ENCODE results near the gene MT2A. TPM values are rescaled to one million over a fixed set of nuclear protein-coding genes. Genes with fewer than 3 reads are reported as not detected.

Gene MT2A
- total and polyA plus RNA-seq, 2 of the 13 experiments (the other 11 are each of a cell fraction or from before 2014, with no cell fraction given): 135 to 371 TPM

- TF ChIP-seq ZNF782 (CRISPR knock-in tag; IDR thresholded peaks at IDR 0.05; ENCODE audit: borderline replicate concordance) (no peak), ZNF367 (CRISPR knock-in tag; IDR thresholded peaks at IDR 0.05; ENCODE audit: borderline replicate concordance) (no peak), PCBP1 (IDR thresholded peaks at IDR 0.05; ENCODE audit: borderline replicate concordance, low read depth, low read length) (no peak), HOXD1 (CRISPR knock-in tag; IDR thresholded peaks at IDR 0.05) (no peak), IKZF4 (CRISPR knock-in tag; IDR thresholded peaks at IDR 0.05; ENCODE audit: borderline replicate concordance, low read depth, not compliant biosample characterization) (no peak), ZNF772 (CRISPR knock-in tag; IDR thresholded peaks at IDR 0.05) (no peak), MATR3 (CRISPR knock-in tag; IDR thresholded peaks at IDR 0.05) (no peak), CAMTA2 (CRISPR knock-in tag; IDR thresholded peaks at IDR 0.05; ENCODE audit: borderline replicate concordance) (no peak), ZNF619 (CRISPR knock-in tag; IDR thresholded peaks at IDR 0.05) (no peak), SRSF1 (optimal IDR thresholded peaks at IDR 0.05; ENCODE audit: low read depth, low read length) (no peak)
- TF ChIP-seq, protein P1, sequence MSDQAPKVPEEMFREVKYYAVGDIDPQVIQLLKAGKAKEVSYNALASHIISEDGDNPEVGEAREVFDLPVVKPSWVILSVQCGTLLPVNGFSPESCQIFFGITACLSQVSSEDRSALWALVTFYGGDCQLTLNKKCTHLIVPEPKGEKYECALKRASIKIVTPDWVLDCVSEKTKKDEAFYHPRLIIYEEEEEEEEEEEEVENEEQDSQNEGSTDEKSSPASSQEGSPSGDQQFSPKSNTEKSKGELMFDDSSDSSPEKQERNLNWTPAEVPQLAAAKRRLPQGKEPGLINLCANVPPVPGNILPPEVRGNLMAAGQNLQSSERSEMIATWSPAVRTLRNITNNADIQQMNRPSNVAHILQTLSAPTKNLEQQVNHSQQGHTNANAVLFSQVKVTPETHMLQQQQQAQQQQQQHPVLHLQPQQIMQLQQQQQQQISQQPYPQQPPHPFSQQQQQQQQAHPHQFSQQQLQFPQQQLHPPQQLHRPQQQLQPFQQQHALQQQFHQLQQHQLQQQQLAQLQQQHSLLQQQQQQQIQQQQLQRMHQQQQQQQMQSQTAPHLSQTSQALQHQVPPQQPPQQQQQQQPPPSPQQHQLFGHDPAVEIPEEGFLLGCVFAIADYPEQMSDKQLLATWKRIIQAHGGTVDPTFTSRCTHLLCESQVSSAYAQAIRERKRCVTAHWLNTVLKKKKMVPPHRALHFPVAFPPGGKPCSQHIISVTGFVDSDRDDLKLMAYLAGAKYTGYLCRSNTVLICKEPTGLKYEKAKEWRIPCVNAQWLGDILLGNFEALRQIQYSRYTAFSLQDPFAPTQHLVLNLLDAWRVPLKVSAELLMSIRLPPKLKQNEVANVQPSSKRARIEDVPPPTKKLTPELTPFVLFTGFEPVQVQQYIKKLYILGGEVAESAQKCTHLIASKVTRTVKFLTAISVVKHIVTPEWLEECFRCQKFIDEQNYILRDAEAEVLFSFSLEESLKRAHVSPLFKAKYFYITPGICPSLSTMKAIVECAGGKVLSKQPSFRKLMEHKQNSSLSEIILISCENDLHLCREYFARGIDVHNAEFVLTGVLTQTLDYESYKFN (CRISPR knock-in tag; conservative IDR thresholded peaks at IDR 0.05): no peak
- TF ChIP-seq, protein P2, sequence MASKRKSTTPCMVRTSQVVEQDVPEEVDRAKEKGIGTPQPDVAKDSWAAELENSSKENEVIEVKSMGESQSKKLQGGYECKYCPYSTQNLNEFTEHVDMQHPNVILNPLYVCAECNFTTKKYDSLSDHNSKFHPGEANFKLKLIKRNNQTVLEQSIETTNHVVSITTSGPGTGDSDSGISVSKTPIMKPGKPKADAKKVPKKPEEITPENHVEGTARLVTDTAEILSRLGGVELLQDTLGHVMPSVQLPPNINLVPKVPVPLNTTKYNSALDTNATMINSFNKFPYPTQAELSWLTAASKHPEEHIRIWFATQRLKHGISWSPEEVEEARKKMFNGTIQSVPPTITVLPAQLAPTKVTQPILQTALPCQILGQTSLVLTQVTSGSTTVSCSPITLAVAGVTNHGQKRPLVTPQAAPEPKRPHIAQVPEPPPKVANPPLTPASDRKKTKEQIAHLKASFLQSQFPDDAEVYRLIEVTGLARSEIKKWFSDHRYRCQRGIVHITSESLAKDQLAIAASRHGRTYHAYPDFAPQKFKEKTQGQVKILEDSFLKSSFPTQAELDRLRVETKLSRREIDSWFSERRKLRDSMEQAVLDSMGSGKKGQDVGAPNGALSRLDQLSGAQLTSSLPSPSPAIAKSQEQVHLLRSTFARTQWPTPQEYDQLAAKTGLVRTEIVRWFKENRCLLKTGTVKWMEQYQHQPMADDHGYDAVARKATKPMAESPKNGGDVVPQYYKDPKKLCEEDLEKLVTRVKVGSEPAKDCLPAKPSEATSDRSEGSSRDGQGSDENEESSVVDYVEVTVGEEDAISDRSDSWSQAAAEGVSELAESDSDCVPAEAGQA (IDR thresholded peaks at IDR 0.05; ENCODE audit: low read depth): no peak
- TF ChIP-seq, protein P2 (CRISPR knock-in tag; IDR thresholded peaks at IDR 0.05; ENCODE audit: borderline replicate concordance): no peak
- Histone ChIP-seq H4K20me1 (ENCODE audit: insufficient read depth, low read length) (no peaks in the 10 kb centered on the region), H2AFZ (ENCODE audit: low read length) (no peak overlapping the region), H3K36me3 (replicated peaks in 1 of 2; ENCODE audit: control insufficient read depth in 1 of 2, insufficient read depth in 2 of 2, low read length in 2 of 2) (no peaks in the 10 kb centered on the region), H3K4me3 (replicated peaks in 1 of 3; ENCODE audit: insufficient read depth in 1 of 3, low read depth in 2 of 3, low read length in 3 of 3) (no peak overlapping the region), H3K9me3 (ENCODE audit: low read length) (no peaks in the 10 kb centered on the region), H3K4me2 (ENCODE audit: low read depth, low read length) (no peak overlapping the region), H3K4me1 (ENCODE audit: insufficient read depth, low read length) (peaks cover 26% of the 10 kb centered on the region), H3K9ac (ENCODE audit: insufficient read depth, low read depth, low read length) (no peak overlapping the region), H3K79me2 (ENCODE audit: insufficient read depth, low read length) (no peaks in the 10 kb centered on the region), H3K27ac (ENCODE audit: extremely low read length, insufficient read depth, low read length) (no peak overlapping the region), H3K27me3 (ENCODE audit: control insufficient read depth in 1 of 2, insufficient read depth in 2 of 2, low read length in 2 of 2) (peaks cover 11 to 33% of the 10 kb centered on the region in 2 experiments; a peak in 4 of 5 replicates)
- CTCF ChIA-PET (ENCODE audit: low intra/inter-chr PET ratio, low total read pairs): no interaction called here
- POLR2A ChIA-PET: interaction anchor here (1.5 kb wide), 1 partner anchor 10 kb away, joined by 6 read pairs; the partner anchor contains the start of gene MT1E
- no peak for FAIRE-seq
- no TSS peak for BruUV-seq (replicated peaks)
- DNase-seq (ENCODE audit: low spot score): no peak
- in situ Hi-C loops (cut with HindIII; ENCODE audit: extremely low pct_ligation_motif_present, low pct_unique_long_range_greater_than_20kb) (no loop called here), intact Hi-C loops (cut with micrococcal nuclease; ENCODE audit: unreplicated experiment) (no loop called here)
- ATAC-seq: no peak
- 47% methylated on average over 3 of the region's 3 CpGs for WGBS (ENCODE audit: low lambda C conversion rate)
These were observed 7.0 kb downstream of the MT2A start for GRCh38 chr16:56615353-56615752.
